Endothelial cell of umbilical vein (primary cell): ENCODE data around the gene RYR2. TPM values are rescaled to one million over a fixed set of nuclear protein-coding genes. Genes with fewer than 3 reads are reported as not detected.

Experiments used
- BruUV-seq: library from RNA; stranded (reverse); fragments of 400-500 nt; replicated peaks from 2 replicates; lab custom pipeline; 2021; lab: Mats Ljungman, UMichigan
- CTCF ChIA-PET: fragments of 300-600, 350-600 bp; sonication (Branson Sonifier 250); formaldehyde crosslinking; loops from one replicate; lab custom pipeline; 2021; ENCODE audit warnings: antibody characterized with exemption, inconsistent platforms; lab: Charles Lee
- POLR2A ChIA-PET: fragments of 300-600, 350-600 bp; sonication (Branson Sonifier 250); formaldehyde crosslinking; loops from one replicate; lab custom pipeline; 2021; ENCODE audit warnings: antibody characterized with exemption, inconsistent platforms; lab: Charles Lee
- DNase-seq: peaks from one replicate; pipeline ENCODE4 v3.0.0-alpha.2; 2011; ENCODE audit warnings: low read depth, low spot score
- FAIRE-seq: peaks from 2 replicates; lab custom pipeline; 2011; peaks lifted over from hg19 to GRCh38; lab: Jason Lieb, UNC
- H2AFZ ChIP-seq: 2 replicates; pipeline ENCODE4 v1.6.0; 2012; ENCODE audit warnings: low read depth, low read length, control low read depth, inconsistent platforms
- H3K27ac ChIP-seq: 2 replicates; pipeline ENCODE4 v1.5.1; 2011; ENCODE audit warnings: low read depth, mild to moderate bottlenecking, control low read depth, low read length, moderate library complexity; ENCODE audit not compliant: insufficient read depth
- H3K27me3 ChIP-seq, 2 experiments: 2 replicates each; pipeline versions ENCODE4 v1.6.0 to v1.6.1; 2011; ENCODE audit warnings: low read length in 2 of 2, mixed read lengths in 1 of 2; ENCODE audit not compliant: control insufficient read depth in 2 of 2, insufficient read depth in 2 of 2
- H3K36me3 ChIP-seq, 2 experiments: 2 replicates in 1 of 2; 3 replicates in 1 of 2; pipeline ENCODE4 v1.5.1; 2011; ENCODE audit warnings: low read length in 2 of 2, mild to moderate bottlenecking in 1 of 2, moderate library complexity in 1 of 2; ENCODE audit not compliant: control insufficient read depth in 2 of 2, insufficient read depth in 2 of 2; ENCODE audit errors: extremely low read depth in 1 of 2
- H3K4me1 ChIP-seq: 3 replicates; pipeline ENCODE4 v1.5.1; 2011; ENCODE audit warnings: mild to moderate bottlenecking, low read length; ENCODE audit not compliant: control insufficient read depth, insufficient read depth; ENCODE audit errors: extremely low read depth
- H3K4me2 ChIP-seq: 2 replicates; pipeline ENCODE4 v1.6.1; 2011; ENCODE audit warnings: low read length, control low read depth, mixed read lengths; ENCODE audit not compliant: insufficient read depth
- H3K4me3 ChIP-seq, 3 experiments: fragments of 200-600 bp in 1 of 3; sonication (generic), shearing (Covaris generic) in 1 of 3; replicated peaks in 1 of 3; 2 replicates each; pipeline ENCODE4 v1.5.1; 2011 to 2016; ENCODE audit warnings: control low read depth in 3 of 3, low read length in 3 of 3, mild to moderate bottlenecking in 2 of 3, inconsistent platforms in 1 of 3, low read depth in 1 of 3, moderate library complexity in 1 of 3; ENCODE audit not compliant: insufficient read depth in 1 of 3
- H3K79me2 ChIP-seq: 2 replicates; pipeline ENCODE4 v1.6.0; 2012; ENCODE audit warnings: low read length, inconsistent platforms; ENCODE audit not compliant: control insufficient read depth, insufficient read depth
- H3K9ac ChIP-seq: replicated peaks from 2 replicates; pipeline ENCODE3; 2011; ENCODE audit warnings: low read length, control low read depth; ENCODE audit not compliant: insufficient read depth; ENCODE audit errors: extremely low read depth
- H3K9me1 ChIP-seq: replicated peaks from 3 replicates; pipeline ENCODE4 v1.6.0; 2011; ENCODE audit warnings: mild to moderate bottlenecking, low read length; ENCODE audit not compliant: control insufficient read depth, insufficient read depth; ENCODE audit errors: extremely low read depth
- H3K9me3 ChIP-seq: replicated peaks from 2 replicates; pipeline ENCODE4 v1.5.1; 2012; ENCODE audit warnings: low read length, inconsistent platforms; ENCODE audit not compliant: control insufficient read depth, insufficient read depth
- H4K20me1 ChIP-seq: replicated peaks from 2 replicates; pipeline ENCODE3; 2011; ENCODE audit warnings: mild to moderate bottlenecking, low read length; ENCODE audit not compliant: control insufficient read depth, insufficient read depth; ENCODE audit errors: extremely low read depth
- CTCF ChIP-seq, 2 donors: IDR thresholded peaks; 1 replicate in 1 of 2; 2 replicates in 1 of 2; pipeline ENCODE4 v1.5.1; 2011; ENCODE audit warnings: low read length in 2 of 2, mild to moderate bottlenecking in 2 of 2, moderate library complexity in 2 of 2, control low read depth in 1 of 2, inconsistent platforms in 1 of 2, low read depth in 1 of 2; ENCODE audit not compliant: insufficient read depth in 1 of 2; ENCODE audit errors: extremely low read depth in 1 of 2
- EZH2 ChIP-seq: IDR thresholded peaks from 2 replicates; pipeline ENCODE4 v1.6.1; 2012; ENCODE audit warnings: borderline replicate concordance, low read depth, mild to moderate bottlenecking, moderate library complexity, low read length, inconsistent platforms; ENCODE audit not compliant: severe bottlenecking
- FOS ChIP-seq: IDR thresholded peaks from 2 replicates; pipeline ENCODE4 v1.6.1; 2011; ENCODE audit warnings: mild to moderate bottlenecking, low read length, moderate library complexity, borderline replicate concordance; ENCODE audit not compliant: insufficient read depth
- GATA2 ChIP-seq: IDR thresholded peaks from 2 replicates; pipeline ENCODE4 v1.7.0; 2011; ENCODE audit warnings: low read depth, mild to moderate bottlenecking, moderate library complexity, mixed read lengths, low read length; ENCODE audit not compliant: insufficient read length, insufficient read depth
- JUN ChIP-seq: IDR thresholded peaks from 2 replicates; pipeline ENCODE4 v1.6.1; 2011; ENCODE audit warnings: borderline replicate concordance, low read depth; ENCODE audit not compliant: insufficient read length, insufficient read depth
- MYC ChIP-seq: IDR thresholded peaks from one replicate; pipeline ENCODE4 v1.6.1; 2011; ENCODE audit warnings: mild to moderate bottlenecking, low read depth, low read length
- POLR2A ChIP-seq: IDR thresholded peaks from 2 replicates; pipeline ENCODE4 v1.6.1; 2012; ENCODE audit warnings: low read depth, mild to moderate bottlenecking, control low read depth, low read length
- POLR2AphosphoS5 ChIP-seq: IDR thresholded peaks from 2 replicates; pipeline ENCODE4 v1.6.1; 2012; ENCODE audit warnings: low read depth, mild to moderate bottlenecking, control low read depth, low read length, moderate library complexity; ENCODE audit not compliant: insufficient read depth
- dilution Hi-C: fragments of 300-500 bp; cut with MboI; formaldehyde crosslinking; loops from one replicate; pipeline ENCODE4 v1.15.0; 2019; ENCODE audit warnings: low sequenced_read_pairs; ENCODE audit not compliant: extremely low pct_ligation_motif_present
- intact Hi-C: fragments of 100-400 bp; cut with micrococcal nuclease; formaldehyde crosslinking; loops from one replicate; pipeline ENCODE4 v1.10.0; 2022
- polyA plus RNA-seq, 4 experiments: library from polyadenylated mRNA; depleted of rRNA in 3 of 4; stranded (reverse) in 3 of 4; unstranded in 1 of 4; fragments of >200 nt; gene quantifications; 2 replicates each; pipeline versions ENCODE4 v1.2.1 to v1.2.3, GENCODE V29; 2011 to 2012; ENCODE audit warnings: missing spikeins in 1 of 4
- total RNA-seq: library from RNA; stranded (reverse); gene quantifications from 2 replicates; pipeline ENCODE4 v1.2.3, GENCODE V29; 2021
- TF ChIP-seq, protein P1 (sequence below): IDR thresholded peaks from 2 replicates; pipeline ENCODE4 v1.6.1; 2011; ENCODE audit not compliant: insufficient read depth, insufficient read length

Gene RYR2
- total and polyA plus RNA-seq, 2 donors (not counting 3 experiments of a cell fraction or from before 2014, with no cell fraction given) = not detected

- DNase-seq (no peak), FAIRE-seq (no peak)
- peaks cover 2% of the 10 kb centered on the region for H3K9me3 ChIP-seq
- H3K9ac ChIP-seq = no peak overlapping the region
- no peak for TF ChIP-seq EZH2
- TF ChIP-seq FOS = no peak
- TF ChIP-seq POLR2AphosphoS5 = no peak
- TF ChIP-seq POLR2A = no peak
- TF ChIP-seq JUN = no peak
- TF ChIP-seq, protein P1, sequence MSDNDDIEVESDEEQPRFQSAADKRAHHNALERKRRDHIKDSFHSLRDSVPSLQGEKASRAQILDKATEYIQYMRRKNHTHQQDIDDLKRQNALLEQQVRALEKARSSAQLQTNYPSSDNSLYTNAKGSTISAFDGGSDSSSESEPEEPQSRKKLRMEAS = no peak
- no peak for TF ChIP-seq GATA2
- TF ChIP-seq CTCF (IDR thresholded peaks at IDR 0.05; ENCODE audit: extremely low read depth in 1 of 2, insufficient read depth in 1 of 2, low read depth in 1 of 2, low read length in 2 of 2) = no peak
- TF ChIP-seq MYC = no peak
- dilution Hi-C loops = no loop called here
- intact Hi-C loops = no loop called here
- no peaks in the 10 kb centered on the region for H3K79me2 ChIP-seq
- H3K4me1 ChIP-seq = no peaks in the 10 kb centered on the region
- no peaks in the 10 kb centered on the region for H3K27me3 ChIP-seq
- no peak overlapping the region for H3K4me2 ChIP-seq
- ChIA-PET CTCF (no interaction called here), POLR2A (no interaction called here)
- no peak overlapping the region for H3K27ac ChIP-seq
- BruUV-seq = no TSS peak
- H4K20me1 ChIP-seq = no peaks in the 10 kb centered on the region
- H2AFZ ChIP-seq = no peak overlapping the region
- H3K4me3 ChIP-seq = no peak overlapping the region
- no peaks in the 10 kb centered on the region for H3K9me1 ChIP-seq
- no peaks in the 10 kb centered on the region for H3K36me3 ChIP-seq
Measured at GRCh38 chr1:237692255-237692654, 650.3 kb downstream of the RYR2 start.
